ENCODE data around the gene ARHGEF17. TPM values are rescaled to one million over a fixed set of nuclear protein-coding genes. Genes with fewer than 3 reads are reported as not detected.

The ARHGEF17 gene
- total and polyA plus RNA-seq, 2 donors (not counting 1 experiment from before 2014, with no cell fraction given) = 42.8 to 43.1 TPM

DNA sequence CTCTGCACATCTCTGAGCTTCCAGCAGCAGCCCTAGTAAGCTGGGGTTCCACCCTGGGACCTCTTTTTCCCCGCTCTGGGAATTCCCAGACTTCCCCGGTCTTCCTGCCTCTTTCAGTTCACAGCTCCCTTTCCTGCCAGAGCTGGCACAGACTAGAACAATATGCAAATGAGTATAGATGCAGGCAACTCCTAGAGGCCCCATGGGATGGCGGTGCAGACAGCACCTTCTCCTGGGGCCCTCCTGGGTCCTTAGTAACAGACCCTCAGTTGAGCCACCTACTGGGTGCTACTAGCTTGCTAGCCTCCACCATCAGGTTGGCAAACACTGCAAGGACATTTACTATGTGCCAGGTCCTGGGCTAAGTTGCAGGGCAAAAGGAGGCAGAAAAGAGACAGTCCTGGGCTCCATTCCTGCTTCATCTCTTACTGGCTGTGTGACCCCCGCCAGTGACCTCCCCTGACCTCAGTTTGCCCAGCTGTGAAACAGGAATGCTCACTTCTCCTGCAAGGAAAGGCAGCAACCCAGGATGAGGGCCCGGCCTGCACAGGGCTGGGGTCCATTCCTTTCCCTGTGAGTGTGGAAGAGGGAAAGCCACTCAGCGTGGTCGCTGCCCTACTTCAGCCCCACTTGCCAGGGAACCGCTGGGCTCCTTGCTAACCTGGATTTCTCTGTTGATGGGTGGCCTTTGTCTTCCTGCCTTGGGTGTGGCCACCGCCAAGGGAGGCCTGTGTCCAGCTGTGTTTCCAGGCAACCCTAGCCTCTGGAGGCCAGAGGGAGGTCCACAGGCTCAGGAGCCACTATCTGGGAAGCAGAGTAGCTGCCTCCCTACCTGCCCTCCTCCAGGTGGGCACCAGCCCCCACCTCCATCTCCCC is 75.4 kb downstream of the ARHGEF17 start:
- Histone ChIP-seq H3K27ac (ENCODE audit: insufficient read depth, low read length) (no peak overlapping the region), H3K4me3 (replicated peaks in 1 of 4; ENCODE audit: control extremely low read depth in 1 of 4, insufficient read depth in 1 of 4, low read depth in 3 of 4, low read length in 4 of 4) (no peak overlapping the region), H2AFZ (ENCODE audit: low read length) (no peak overlapping the region), H3K4me1 (ENCODE audit: control insufficient read depth, extremely low read depth, insufficient read depth, low read length) (no peaks in the 10 kb centered on the region), H3K9ac (ENCODE audit: insufficient read depth, low read length) (no peak overlapping the region), H4K20me1 (ENCODE audit: control insufficient read depth, extremely low read depth, insufficient read depth, low read length) (no peaks in the 10 kb centered on the region), H3K79me2 (ENCODE audit: control insufficient read depth, insufficient read depth, low read length) (peaks cover 5% of the 10 kb centered on the region), H3K4me2 (ENCODE audit: extremely low read depth, insufficient read depth, low read length) (no peak overlapping the region), H3K36me3 (ENCODE audit: control insufficient read depth, insufficient read depth, low read length) (no peaks in the 10 kb centered on the region), H3K27me3 (ENCODE audit: control insufficient read depth, insufficient read depth, low read length) (no peaks in the 10 kb centered on the region), H3K9me3 (ENCODE audit: control insufficient read depth, insufficient read depth, low read depth, low read length) (no peaks in the 10 kb centered on the region)
- DNase-seq (ENCODE audit: low read depth in 2 of 2) = peak in 1 of 2 donors; percentile 31
- TF ChIP-seq EZH2 (IDR thresholded peaks at IDR 0.05; ENCODE audit: low read length, missing control alignments) (no peak), CTCF (conservative IDR thresholded peaks at IDR 0.05 in 1 of 2, IDR thresholded peaks at IDR 0.05 in 1 of 2; ENCODE audit: low read depth in 1 of 2, low read length in 2 of 2) (no peak)

- H3K27ac ChIP-seq (ENCODE audit: insufficient read depth, low read length) = no peak overlapping the region
- H3K9ac ChIP-seq (ENCODE audit: insufficient read depth, low read length) = no peak overlapping the region
- peaks cover 3% of the 10 kb centered on the region for H3K79me2 ChIP-seq (ENCODE audit: control insufficient read depth, insufficient read depth, low read length)
- no peaks in the 10 kb centered on the region for H3K9me3 ChIP-seq (ENCODE audit: control insufficient read depth, insufficient read depth, low read depth, low read length)
- H2AFZ ChIP-seq (ENCODE audit: low read length) = no peak overlapping the region
- H3K4me2 ChIP-seq (ENCODE audit: extremely low read depth, insufficient read depth, low read length) = no peak overlapping the region
- TF ChIP-seq EZH2 (IDR thresholded peaks at IDR 0.05; ENCODE audit: low read length, missing control alignments) (no peak), CTCF (conservative IDR thresholded peaks at IDR 0.05 in 1 of 2, IDR thresholded peaks at IDR 0.05 in 1 of 2; ENCODE audit: low read depth in 1 of 2, low read length in 2 of 2) (no peak)
- no peaks in the 10 kb centered on the region for H3K27me3 ChIP-seq (ENCODE audit: control insufficient read depth, insufficient read depth, low read length)
- H3K36me3 ChIP-seq (ENCODE audit: control insufficient read depth, insufficient read depth, low read length) = no peaks in the 10 kb centered on the region
- no peak overlapping the region for H3K4me3 ChIP-seq (replicated peaks in 1 of 4; ENCODE audit: control extremely low read depth in 1 of 4, insufficient read depth in 1 of 4, low read depth in 3 of 4, low read length in 4 of 4)
- no peaks in the 10 kb centered on the region for H3K4me1 ChIP-seq (ENCODE audit: control insufficient read depth, extremely low read depth, insufficient read depth, low read length)
- DNase-seq (ENCODE audit: low read depth in 2 of 2) = no peak
- no peaks in the 10 kb centered on the region for H4K20me1 ChIP-seq (ENCODE audit: control insufficient read depth, extremely low read depth, insufficient read depth, low read length)
Observed at GRCh38 chr11:73384125-73384441, 76.0 kb downstream of the ARHGEF17 start.

DNA sequence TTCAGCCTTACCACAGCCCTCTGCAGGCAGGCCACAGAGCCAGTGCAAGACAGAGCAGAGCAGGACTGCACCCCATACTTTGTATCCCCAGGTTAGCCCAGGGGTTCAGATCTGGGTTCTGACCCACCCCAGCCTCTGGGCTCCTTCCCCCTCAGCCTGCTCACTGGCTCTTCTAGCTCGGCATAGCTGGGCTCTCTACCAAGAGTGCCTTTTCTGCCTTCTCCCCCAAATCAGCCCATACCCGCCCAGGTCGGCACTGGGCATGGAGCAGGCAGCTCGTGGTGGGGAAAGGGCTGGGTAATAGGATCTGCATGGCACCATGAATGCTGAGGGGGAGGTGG is 76.4 kb downstream of the ARHGEF17 start:
- no peak overlapping the region for H3K4me2 ChIP-seq (ENCODE audit: extremely low read depth, insufficient read depth, low read length)
- no peak overlapping the region for H3K27ac ChIP-seq (ENCODE audit: insufficient read depth, low read length)
- peaks cover 3% of the 10 kb centered on the region for H3K79me2 ChIP-seq (ENCODE audit: control insufficient read depth, insufficient read depth, low read length)
- H3K27me3 ChIP-seq (ENCODE audit: control insufficient read depth, insufficient read depth, low read length) = no peaks in the 10 kb centered on the region
- H3K9me3 ChIP-seq (ENCODE audit: control insufficient read depth, insufficient read depth, low read depth, low read length) = no peaks in the 10 kb centered on the region
- no peak for DNase-seq (ENCODE audit: low read depth in 2 of 2)
- no peak overlapping the region for H3K9ac ChIP-seq (ENCODE audit: insufficient read depth, low read length)
- H4K20me1 ChIP-seq (ENCODE audit: control insufficient read depth, extremely low read depth, insufficient read depth, low read length) = no peaks in the 10 kb centered on the region
- no peak overlapping the region for H2AFZ ChIP-seq (ENCODE audit: low read length)
- H3K4me3 ChIP-seq (replicated peaks in 1 of 4; ENCODE audit: control extremely low read depth in 1 of 4, insufficient read depth in 1 of 4, low read depth in 3 of 4, low read length in 4 of 4) = no peak overlapping the region
- TF ChIP-seq CTCF (conservative IDR thresholded peaks at IDR 0.05 in 1 of 2, IDR thresholded peaks at IDR 0.05 in 1 of 2; ENCODE audit: low read depth in 1 of 2, low read length in 2 of 2) (no peak), EZH2 (IDR thresholded peaks at IDR 0.05; ENCODE audit: low read length, missing control alignments) (no peak)
- no peaks in the 10 kb centered on the region for H3K36me3 ChIP-seq (ENCODE audit: control insufficient read depth, insufficient read depth, low read length)
- no peaks in the 10 kb centered on the region for H3K4me1 ChIP-seq (ENCODE audit: control insufficient read depth, extremely low read depth, insufficient read depth, low read length)
